HepG2 (cell line): ENCODE measurements around the gene RNF149. TPM values are rescaled to one million over a fixed set of nuclear protein-coding genes. Genes with fewer than 3 reads are reported as not detected.

Experiments used
- AGO2 ChIP-seq: fragments of 200-400 bp; formaldehyde crosslinking; optimal IDR thresholded peaks from 2 replicates; pipeline ENCODE3; 2017; ENCODE audit warnings: mild to moderate bottlenecking, low read depth, low read length, moderate library complexity
- EEA1 ChIP-seq: sonication (generic); formaldehyde crosslinking; IDR thresholded peaks from 2 replicates; pipeline ENCODE4 v1.5.1; 2020; ENCODE audit warnings: mild to moderate bottlenecking, missing genetic modification reagents, borderline replicate concordance
- HIVEP1 ChIP-seq: sonication (generic); formaldehyde crosslinking; IDR thresholded peaks from 2 replicates; pipeline ENCODE4 v1.4.0; 2020; ENCODE audit warnings: mild to moderate bottlenecking, missing genetic modification reagents
- HOXA3 ChIP-seq: sonication (generic); formaldehyde crosslinking; IDR thresholded peaks from 2 replicates; pipeline ENCODE4 v1.5.0; 2020; ENCODE audit warnings: missing genetic modification reagents
- JARID2 ChIP-seq: sonication (generic); formaldehyde crosslinking; IDR thresholded peaks from 2 replicates; pipeline ENCODE4 v1.8.1; 2023; ENCODE audit warnings: missing genetic modification reagents, inconsistent platforms; ENCODE audit not compliant: insufficient replicate concordance
- KDM5B ChIP-seq: sonication (generic); formaldehyde crosslinking; IDR thresholded peaks from 2 replicates; pipeline ENCODE4 v1.4.0; 2020; ENCODE audit warnings: missing genetic modification reagents, mild to moderate bottlenecking, borderline replicate concordance
- NR2F6 ChIP-seq, 2 experiments: IDR thresholded peaks; 2 replicates each; pipeline ENCODE4 v1.6.1; 2016; ENCODE audit warnings: antibody characterized with exemption in 1 of 2, mild to moderate bottlenecking in 1 of 2
- PHB2 ChIP-seq: fragments of 450-650 bp; IDR thresholded peaks from 2 replicates; pipeline ENCODE4 v1.6.1; 2018; ENCODE audit not compliant: partially characterized antibody
- POLR2A ChIP-seq, 2 experiments: IDR thresholded peaks; 2 replicates each; pipeline ENCODE4 v1.6.1; 2011; ENCODE audit warnings: low read depth in 2 of 2, low read length in 2 of 2, mild to moderate bottlenecking in 1 of 2, moderate library complexity in 1 of 2; ENCODE audit not compliant: insufficient read depth in 1 of 2
- POLR2AphosphoS2 ChIP-seq: IDR thresholded peaks from 2 replicates; pipeline ENCODE4 v1.6.1; 2011; ENCODE audit warnings: low read depth, low read length, improper control_type of control experiment
- POLR2AphosphoS5 ChIP-seq: IDR thresholded peaks from 2 replicates; pipeline ENCODE4 v1.6.1; 2012; ENCODE audit warnings: low read depth, low read length
- SIX1 ChIP-seq: sonication (generic); formaldehyde crosslinking; IDR thresholded peaks from 2 replicates; pipeline ENCODE4 v1.4.0; 2020; ENCODE audit warnings: missing genetic modification reagents, borderline replicate concordance
- ZBTB3 ChIP-seq: sonication (generic); formaldehyde crosslinking; IDR thresholded peaks from 2 replicates; pipeline ENCODE4 v1.4.0; 2020; ENCODE audit warnings: low read depth, mild to moderate bottlenecking, moderate library complexity, missing genetic modification reagents, borderline replicate concordance
- ZNF33B ChIP-seq: sonication (generic); formaldehyde crosslinking; IDR thresholded peaks from 2 replicates; pipeline ENCODE4 v1.5.1; 2020; ENCODE audit warnings: mild to moderate bottlenecking, missing genetic modification reagents
- polyA plus RNA-seq, 8 experiments: library from polyadenylated mRNA; depleted of rRNA in 3 of 8; stranded (reverse) in 7 of 8; unstranded in 1 of 8; fragments of >200 nt; fragmentation: Illumina TruSeq in 4 of 8; extraction: Trizol in 4 of 8; gene quantifications; 2 replicates each; pipeline versions ENCODE4 v1.2.1 to v1.2.3, GENCODE V29; 2011 to 2016; ENCODE audit warnings: low read depth in 4 of 8, missing spikeins in 1 of 8, mixed read lengths in 1 of 8; ENCODE audit not compliant: insufficient read depth in 1 of 8
- total RNA-seq, 5 experiments: library from RNA; depleted of rRNA; stranded (reverse); fragments of >200 nt; fragmentation: Illumina TruSeq; extraction: Trizol; gene quantifications; 2 replicates each; pipeline ENCODE4 v1.2.3, GENCODE V29; 2016; ENCODE audit warnings: low read depth in 1 of 5
- TF ChIP-seq, protein P1 (sequence below): sonication (generic); formaldehyde crosslinking; IDR thresholded peaks from 2 replicates; pipeline ENCODE4 v1.9.0; 2022; ENCODE audit warnings: low read depth, missing genetic modification reagents
- TF ChIP-seq, protein P2 (sequence below): sonication (generic); formaldehyde crosslinking; IDR thresholded peaks from 2 replicates; pipeline ENCODE4 v1.8.0; 2023; ENCODE audit warnings: mild to moderate bottlenecking, missing genetic modification reagents
- TF ChIP-seq, protein P3 (sequence below): sonication (generic); formaldehyde crosslinking; IDR thresholded peaks from 2 replicates; pipeline ENCODE4 v1.4.0; 2020; ENCODE audit warnings: mild to moderate bottlenecking, missing genetic modification reagents
- TF ChIP-seq, protein P4 (sequence below): sonication (generic); formaldehyde crosslinking; IDR thresholded peaks from 2 replicates; pipeline ENCODE4 v1.9.0; 2021; ENCODE audit warnings: mild to moderate bottlenecking, missing genetic modification reagents

RNF149 gene
- total and polyA plus RNA-seq, 2 of the 13 experiments (the other 11 are each of a cell fraction or from before 2014, with no cell fraction given): 87.6 to 109 TPM

DNA sequence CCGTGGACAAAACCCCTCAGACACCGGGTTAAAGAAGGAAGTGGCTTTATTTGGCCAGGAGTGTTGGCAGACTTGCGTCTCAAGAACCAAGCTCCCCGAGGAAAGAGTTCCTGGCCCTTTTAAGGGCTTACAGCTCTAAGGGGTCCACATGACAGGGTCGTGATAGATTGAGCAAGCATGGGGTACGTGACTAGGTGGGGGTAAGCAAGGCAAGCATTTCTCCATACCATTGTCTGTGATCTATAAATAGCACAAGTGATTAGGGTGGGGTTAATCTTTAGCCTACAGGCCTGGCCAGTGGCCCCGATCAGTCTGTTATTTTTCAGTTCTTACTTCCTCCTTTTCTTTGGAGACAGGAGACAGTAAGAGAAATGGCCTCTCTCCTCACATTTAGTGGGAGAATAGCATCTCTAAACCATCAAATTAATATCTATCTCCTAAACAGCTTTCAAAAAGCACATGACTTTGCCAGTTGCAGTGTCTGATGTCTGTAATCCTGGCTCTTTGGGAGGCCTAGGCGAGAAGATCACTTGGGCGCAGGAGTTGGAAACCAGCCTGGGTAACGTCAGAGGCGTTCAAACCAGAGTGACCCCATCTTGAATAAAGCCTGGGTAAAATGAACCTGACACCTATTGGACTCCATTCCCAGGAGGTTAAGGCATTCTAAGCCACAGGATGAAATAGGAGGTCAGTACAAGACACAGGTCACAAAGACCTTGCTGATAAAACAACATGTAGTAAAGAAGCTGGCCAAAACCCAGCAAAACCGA, 74.1 kb downstream of the RNF149 start (continued):
- TF ChIP-seq HOXA3 (peak; percentile 32; the same call in 1 of the 2 replicates), HIVEP1 (CRISPR knock-in tag) (no peak), POLR2AphosphoS2 (no peak), SIX1 (CRISPR knock-in tag) (no peak; the same call in 1 of the 2 replicates), ZBTB3 (no peak), NR2F6 (IDR thresholded peaks at IDR 0.05) (no peak), NR2F6 (CRISPR knock-in tag; IDR thresholded peaks at IDR 0.05) (no peak), JARID2 (CRISPR knock-in tag) (no peak), EEA1 (CRISPR knock-in tag) (no peak), KDM5B (CRISPR knock-in tag) (no peak), PHB2 (no peak), ZNF33B (CRISPR knock-in tag) (no peak), POLR2AphosphoS5 (peak; percentile 28; the same call in 1 of the 2 replicates), POLR2A (IDR thresholded peaks at IDR 0.05; ENCODE audit: insufficient read depth in 1 of 2, low read depth in 2 of 2, low read length in 2 of 2) (peak in 1 of 2 experiments; percentile 60; a peak in 1 of 4 replicates), AGO2 (no peak)
- TF ChIP-seq, protein P1, sequence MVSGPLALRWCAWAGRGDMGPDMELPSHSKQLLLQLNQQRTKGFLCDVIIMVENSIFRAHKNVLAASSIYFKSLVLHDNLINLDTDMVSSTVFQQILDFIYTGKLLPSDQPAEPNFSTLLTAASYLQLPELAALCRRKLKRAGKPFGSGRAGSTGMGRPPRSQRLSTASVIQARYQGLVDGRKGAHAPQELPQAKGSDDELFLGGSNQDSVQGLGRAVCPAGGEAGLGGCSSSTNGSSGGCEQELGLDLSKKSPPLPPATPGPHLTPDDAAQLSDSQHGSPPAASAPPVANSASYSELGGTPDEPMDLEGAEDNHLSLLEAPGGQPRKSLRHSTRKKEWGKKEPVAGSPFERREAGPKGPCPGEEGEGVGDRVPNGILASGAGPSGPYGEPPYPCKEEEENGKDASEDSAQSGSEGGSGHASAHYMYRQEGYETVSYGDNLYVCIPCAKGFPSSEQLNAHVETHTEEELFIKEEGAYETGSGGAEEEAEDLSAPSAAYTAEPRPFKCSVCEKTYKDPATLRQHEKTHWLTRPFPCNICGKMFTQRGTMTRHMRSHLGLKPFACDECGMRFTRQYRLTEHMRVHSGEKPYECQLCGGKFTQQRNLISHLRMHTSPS (CRISPR knock-in tag): no peak
- TF ChIP-seq, protein P2, sequence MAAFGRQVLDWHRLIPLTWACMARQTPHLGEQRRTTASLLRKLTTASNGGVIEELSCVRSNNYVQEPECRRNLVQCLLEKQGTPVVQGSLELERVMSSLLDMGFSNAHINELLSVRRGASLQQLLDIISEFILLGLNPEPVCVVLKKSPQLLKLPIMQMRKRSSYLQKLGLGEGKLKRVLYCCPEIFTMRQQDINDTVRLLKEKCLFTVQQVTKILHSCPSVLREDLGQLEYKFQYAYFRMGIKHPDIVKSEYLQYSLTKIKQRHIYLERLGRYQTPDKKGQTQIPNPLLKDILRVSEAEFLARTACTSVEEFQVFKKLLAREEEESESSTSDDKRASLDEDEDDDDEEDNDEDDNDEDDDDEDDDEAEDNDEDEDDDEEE (CRISPR knock-in tag): no peak
- TF ChIP-seq, protein P3, sequence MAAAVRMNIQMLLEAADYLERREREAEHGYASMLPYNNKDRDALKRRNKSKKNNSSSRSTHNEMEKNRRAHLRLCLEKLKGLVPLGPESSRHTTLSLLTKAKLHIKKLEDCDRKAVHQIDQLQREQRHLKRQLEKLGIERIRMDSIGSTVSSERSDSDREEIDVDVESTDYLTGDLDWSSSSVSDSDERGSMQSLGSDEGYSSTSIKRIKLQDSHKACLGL: no peak
- TF ChIP-seq, protein P4, sequence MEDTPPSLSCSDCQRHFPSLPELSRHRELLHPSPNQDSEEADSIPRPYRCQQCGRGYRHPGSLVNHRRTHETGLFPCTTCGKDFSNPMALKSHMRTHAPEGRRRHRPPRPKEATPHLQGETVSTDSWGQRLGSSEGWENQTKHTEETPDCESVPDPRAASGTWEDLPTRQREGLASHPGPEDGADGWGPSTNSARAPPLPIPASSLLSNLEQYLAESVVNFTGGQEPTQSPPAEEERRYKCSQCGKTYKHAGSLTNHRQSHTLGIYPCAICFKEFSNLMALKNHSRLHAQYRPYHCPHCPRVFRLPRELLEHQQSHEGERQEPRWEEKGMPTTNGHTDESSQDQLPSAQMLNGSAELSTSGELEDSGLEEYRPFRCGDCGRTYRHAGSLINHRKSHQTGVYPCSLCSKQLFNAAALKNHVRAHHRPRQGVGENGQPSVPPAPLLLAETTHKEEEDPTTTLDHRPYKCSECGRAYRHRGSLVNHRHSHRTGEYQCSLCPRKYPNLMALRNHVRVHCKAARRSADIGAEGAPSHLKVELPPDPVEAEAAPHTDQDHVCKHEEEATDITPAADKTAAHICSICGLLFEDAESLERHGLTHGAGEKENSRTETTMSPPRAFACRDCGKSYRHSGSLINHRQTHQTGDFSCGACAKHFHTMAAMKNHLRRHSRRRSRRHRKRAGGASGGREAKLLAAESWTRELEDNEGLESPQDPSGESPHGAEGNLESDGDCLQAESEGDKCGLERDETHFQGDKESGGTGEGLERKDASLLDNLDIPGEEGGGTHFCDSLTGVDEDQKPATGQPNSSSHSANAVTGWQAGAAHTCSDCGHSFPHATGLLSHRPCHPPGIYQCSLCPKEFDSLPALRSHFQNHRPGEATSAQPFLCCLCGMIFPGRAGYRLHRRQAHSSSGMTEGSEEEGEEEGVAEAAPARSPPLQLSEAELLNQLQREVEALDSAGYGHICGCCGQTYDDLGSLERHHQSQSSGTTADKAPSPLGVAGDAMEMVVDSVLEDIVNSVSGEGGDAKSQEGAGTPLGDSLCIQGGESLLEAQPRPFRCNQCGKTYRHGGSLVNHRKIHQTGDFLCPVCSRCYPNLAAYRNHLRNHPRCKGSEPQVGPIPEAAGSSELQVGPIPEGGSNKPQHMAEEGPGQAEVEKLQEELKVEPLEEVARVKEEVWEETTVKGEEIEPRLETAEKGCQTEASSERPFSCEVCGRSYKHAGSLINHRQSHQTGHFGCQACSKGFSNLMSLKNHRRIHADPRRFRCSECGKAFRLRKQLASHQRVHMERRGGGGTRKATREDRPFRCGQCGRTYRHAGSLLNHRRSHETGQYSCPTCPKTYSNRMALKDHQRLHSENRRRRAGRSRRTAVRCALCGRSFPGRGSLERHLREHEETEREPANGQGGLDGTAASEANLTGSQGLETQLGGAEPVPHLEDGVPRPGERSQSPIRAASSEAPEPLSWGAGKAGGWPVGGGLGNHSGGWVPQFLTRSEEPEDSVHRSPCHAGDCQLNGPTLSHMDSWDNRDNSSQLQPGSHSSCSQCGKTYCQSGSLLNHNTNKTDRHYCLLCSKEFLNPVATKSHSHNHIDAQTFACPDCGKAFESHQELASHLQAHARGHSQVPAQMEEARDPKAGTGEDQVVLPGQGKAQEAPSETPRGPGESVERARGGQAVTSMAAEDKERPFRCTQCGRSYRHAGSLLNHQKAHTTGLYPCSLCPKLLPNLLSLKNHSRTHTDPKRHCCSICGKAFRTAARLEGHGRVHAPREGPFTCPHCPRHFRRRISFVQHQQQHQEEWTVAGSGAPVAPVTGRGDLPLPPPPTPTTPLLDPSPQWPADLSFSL (CRISPR knock-in tag): no peak
